Pulmonary artery endothelial cell (primary cell): ENCODE measurements around the gene PEF1. TPM values are rescaled to one million over a fixed set of nuclear protein-coding genes. Genes with fewer than 3 reads are reported as not detected.

ENCODE experiments used
- DNase-seq: peaks from one replicate; pipeline ENCODE4 v3.0.0-alpha.2; 2011; ENCODE audit warnings: low read depth, low spot score
- total RNA-seq: library from RNA; depleted of rRNA; stranded (reverse); fragments of >200 nt; gene quantifications from 2 replicates; pipeline ENCODE4 v1.2.3, GENCODE V29; 2014

The PEF1 gene
- total RNA-seq, 1 donor from 2014 or later = 99.4 TPM

DNA sequence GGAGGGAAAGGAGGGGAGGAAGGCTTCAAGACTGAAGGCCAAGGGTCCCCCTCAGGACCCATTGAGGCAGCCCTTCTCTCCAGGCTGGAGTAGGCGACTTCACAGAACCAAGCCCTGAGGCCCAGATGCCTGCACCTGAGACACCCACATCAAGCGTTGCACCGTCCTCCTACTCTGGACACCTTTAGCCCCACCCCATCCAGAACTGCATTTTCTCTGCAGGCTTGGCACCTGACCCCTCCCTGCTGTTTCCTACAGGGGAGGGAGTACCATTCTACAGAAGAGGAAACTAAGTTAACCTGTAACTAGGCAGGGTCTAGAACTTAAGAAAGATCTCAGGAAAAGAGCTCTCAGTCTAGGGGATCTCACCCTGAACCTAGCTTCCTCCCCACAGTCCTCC is 12.0 kb downstream of the PEF1 start:
- no peak for DNase-seq

DNA sequence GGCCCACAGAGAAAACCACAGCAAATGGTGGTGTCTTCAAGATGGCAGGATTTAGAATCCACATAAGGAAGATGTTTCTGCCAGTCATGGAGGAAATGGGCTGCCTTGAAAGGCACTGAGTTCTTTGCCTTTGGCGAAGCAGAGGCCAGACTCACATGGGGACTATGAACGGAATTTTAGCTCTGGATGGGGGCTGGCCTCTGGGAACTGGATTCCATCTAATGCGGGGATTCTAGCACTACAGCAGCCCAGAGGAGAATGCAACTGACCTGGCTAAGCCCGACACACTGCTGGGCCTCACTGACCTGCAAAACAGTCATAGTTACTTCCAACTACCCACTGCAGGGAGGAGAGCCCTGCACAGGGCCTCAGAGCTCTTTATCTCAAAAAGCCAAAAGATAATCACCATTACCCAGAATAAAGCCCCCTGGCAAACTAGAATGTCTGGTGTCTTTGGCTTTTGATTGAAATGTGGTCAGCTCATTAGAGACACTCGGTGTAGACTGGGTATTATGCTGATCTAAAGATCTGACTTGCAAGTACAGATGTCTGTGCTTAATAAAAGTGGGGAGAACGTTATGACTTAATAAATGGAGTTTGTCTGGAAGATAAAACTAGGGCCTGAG is 15.6 kb downstream of the PEF1 start:
- DNase-seq = no peak

DNA sequence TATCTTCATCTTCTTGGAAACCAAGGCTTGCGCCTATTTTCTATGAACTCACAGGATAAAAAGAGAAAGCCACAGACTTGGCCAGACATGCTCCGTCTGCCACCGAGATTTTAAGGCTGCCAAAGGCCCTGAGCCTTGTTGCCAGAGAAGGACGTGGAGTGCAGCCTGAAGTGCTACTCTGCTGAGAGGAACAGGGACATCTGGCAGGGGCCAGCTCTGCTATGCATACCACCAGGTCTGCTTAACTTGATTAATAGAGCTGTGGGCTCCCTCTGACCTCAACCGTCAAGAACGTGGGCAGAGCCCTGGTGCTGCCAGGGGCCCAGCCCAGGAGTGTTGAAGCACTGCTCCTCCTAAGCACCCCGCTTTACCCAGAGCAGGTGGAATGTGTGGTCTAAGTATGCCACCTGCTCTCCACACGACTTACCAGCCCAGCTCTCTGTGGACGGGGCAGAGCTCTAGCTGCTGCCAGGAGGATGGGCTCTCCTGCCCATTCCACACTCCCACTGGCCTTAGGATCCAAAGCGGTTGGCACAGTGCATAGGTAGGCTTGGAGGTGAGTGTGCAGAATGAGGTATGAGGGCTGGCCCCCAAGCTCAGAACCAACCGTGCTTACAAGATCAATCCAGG is 16.6 kb downstream of the PEF1 start:
- DNase-seq = no peak

DNA sequence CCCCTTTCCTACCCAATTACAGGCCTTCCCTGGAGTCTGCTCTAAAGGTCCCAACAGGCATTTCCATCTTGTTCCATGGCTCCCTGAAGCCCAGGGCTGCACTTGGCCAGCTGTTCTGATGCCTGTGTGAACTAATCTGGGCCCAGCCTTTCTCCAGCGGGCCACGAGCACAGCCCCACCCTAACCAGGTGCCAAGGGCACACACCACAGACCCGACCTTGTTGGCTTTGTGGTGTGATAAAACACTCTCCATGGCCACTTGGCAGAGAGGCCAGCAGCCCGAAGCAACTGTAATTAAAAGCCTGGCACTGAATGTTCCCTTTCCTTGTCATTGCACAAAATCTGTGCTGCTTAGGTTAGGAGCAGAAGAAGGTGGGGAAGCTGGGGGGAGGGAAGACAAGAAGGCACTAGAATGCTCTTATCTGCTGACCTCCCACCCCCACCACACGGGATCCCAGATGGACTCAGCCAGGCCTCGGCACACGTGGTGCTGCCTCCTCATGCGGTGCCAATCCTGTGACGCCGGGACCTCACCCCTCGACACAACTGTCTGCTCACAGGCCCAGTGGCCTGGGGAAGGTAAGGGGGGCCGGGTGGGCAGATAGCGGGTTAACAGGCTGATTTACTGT is 17.3 kb downstream of the PEF1 start:
- no peak for DNase-seq

- DNase-seq = no peak
Measured at GRCh38 chr1:31626223-31627207, 18.2 kb downstream of the PEF1 start.

DNA sequence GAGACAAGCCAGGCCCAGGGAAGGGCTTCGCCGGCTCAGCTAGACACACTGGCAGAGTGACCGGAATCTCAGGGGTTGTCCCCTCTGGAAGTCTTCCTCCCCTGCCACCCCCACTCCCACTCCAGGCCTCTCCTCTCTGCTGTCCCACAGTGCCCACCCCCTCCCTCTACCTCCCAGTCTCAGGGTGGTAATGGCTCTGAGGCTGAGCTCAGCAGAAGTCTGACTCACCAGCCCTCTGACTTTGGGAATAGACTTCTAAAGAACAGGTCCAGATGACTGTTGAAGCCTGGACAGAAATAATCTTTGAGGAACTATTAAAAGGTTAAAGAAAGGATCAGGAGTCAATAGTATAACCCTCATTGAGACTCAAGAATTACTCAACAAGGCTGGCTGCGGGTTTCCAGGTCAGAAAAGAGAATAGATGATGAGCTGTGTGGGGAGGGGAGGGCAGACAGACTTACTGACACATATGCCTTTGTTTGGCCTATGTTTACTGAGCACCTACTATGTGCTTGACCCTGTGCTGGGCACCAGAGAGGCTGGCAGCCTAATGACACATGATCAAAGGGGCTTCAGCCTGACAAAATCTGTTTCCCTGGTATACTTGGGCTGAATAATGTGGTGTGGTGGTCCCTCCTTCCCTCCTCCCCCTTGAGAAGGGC is 19.0 kb downstream of the PEF1 start:
- DNase-seq = no peak

DNA sequence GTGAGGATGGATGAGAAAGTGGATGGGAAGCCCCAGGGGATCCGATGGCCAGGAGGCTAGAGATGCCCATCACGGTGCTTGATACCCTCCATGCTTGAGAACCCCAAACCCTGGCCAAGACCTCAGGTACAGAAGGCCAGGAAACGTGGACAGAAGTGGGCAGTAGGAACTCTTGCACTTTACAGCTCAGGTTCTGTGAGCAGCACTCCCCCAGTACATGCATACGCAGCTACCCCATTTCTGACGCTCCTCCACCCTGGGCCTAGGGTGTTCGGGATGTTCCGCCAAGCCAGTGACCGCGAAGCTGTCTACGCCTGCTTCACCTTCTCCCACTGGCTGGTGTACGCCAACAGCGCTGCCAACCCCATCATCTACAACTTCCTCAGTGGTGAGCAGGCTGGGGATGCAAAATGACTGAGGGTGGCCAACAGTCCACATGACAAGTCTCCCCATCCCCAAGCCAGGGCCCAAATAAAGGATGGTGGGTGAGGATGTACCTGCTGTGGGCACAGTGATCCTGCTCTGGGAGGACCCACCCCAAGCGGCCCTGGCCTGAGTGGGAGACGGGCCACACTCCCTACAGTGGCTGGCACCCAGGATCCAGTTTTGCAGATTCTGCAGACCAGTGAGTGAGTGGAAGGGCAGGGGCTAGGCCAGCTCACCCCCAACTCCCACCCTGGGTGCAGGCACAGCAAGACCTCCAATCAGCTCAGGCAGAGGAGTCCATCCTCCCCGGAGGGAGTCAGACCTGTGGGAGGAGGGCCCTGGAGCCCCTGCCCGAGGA is 19.8 kb downstream of the PEF1 start:
- DNase-seq = no peak

DNA sequence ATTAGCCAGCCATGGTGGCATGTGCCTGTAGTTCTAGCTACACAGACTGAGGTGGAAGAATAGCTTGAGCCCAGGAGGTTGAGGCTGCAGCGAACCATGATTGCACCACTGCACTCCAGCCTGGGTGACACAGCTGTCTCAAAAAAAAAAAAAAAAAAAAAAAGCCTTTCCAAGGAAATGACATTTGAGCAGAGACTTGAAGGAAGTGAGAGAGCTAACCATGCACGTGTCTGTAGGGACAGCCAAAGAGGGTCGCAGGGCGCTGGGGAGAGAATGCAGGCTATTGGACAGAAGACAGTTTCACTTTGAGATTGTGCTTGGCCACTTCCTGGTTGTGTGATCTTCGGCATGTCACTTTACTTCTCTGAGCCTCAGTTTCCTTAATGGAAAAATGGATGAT is 20.4 kb downstream of the PEF1 start:
- DNase-seq = no peak

DNA sequence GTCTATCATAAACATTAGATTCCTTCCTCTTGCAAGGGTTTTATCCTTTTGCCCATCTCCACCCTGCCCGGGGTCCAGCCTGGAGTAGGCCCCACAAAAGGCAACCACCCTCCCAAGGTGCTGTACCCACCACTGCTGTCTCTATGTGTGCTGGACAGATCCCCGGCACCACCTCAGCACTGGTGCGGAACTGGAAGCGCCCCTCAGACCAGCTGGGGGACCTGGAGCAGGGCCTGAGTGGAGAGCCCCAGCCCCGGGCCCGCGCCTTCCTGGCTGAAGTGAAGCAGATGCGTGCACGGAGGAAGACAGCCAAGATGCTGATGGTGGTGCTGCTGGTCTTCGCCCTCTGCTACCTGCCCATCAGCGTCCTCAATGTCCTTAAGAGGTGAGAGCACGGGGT is 21.3 kb downstream of the PEF1 start:
- DNase-seq = no peak

DNA sequence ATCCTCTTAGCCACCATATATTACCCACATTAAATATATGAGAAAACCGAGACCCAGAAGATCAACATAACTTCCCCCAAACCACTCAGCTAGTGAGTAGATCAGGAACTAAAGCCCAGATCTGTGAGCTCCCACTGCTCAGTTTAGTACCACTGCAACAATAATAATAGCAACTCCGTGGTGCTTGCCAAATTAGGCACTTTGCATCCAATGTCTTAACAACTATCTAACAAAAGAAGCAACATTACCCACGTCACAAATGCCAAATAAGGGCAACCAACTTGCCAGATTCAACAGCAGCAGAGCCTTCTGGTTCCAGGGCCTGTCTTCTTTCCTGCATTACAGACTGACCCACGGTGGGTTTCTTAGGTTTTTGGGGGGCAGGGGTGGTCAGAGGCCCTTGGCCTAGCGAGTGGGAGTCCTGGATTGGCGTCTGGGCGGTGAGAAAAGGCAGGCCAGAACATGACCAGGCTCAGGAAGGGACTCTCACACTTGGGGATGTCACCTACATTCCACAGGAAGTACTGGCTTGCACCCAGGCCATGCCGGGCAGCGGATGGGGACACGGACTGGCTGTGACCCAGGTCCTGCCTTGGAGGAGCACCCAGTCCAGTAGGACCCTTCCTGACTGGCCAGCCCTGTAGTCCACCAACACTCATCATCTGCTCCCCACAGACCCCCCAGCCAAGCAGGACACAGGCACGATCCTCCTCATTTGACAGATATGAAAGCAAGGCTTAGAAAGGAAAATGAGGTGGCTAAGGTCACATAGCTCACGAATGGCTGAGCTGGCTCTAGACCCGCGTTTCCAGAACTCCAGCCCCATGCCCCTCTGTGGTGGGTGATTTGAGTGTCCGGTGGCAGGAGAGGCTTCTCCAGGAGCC is 22.6 kb downstream of the PEF1 start:
- DNase-seq = no peak

GRCh38 chr1:31621498-31621820 is 23.2 kb downstream of the PEF1 start:
- no peak for DNase-seq

GRCh38 chr1:31620631-31621497 is 23.8 kb downstream of the PEF1 start:
- DNase-seq = no peak

GRCh38 chr1:31618916-31619846 is 25.5 kb downstream of the PEF1 start:
- DNase-seq = no peak

DNA sequence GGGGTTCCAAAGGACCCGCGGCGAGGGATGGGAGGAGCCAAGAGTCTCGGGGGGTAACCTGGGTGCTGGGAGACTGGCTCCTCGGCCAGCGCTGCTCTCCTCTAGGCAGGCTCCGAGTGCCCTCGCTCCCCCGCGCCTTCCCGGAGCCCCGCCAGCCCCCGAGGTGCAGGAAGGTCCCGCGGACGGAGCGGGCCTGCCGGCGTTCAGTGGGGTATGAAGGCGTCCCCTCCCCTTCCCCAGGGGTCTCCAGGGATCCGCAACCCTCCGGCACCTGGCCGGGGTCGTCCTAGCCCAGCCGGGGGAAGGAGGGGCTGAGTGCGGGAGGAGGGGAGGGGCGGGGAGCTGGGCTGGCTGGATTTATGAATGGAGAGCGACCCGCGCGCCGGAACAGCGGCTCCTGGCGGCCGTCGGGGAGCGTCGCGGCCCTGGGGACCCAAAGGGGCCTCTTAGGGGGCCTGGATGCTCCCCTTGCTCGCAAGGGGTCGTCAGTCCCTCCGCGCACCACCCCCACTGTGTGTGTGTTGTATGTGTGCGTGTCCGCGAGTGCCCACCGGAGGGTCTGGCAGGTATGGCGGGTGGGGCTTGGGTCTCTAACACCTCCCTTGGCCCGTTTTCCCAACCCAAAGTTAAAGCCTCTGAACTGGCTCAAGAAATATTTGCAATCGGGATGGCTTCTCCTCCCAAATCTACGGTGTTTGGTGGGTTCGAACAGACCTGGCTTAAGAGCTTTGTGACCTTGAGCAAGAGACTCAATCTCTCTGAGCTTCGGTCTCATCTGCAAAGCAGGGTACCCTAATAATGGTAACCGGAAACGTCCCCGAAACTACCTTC is 26.5 kb downstream of the PEF1 start:
- no peak for DNase-seq

GRCh38 chr1:31617218-31617915 is 27.3 kb downstream of the PEF1 start, which contains the start of gene HCRTR1:
Gene HCRTR1, plus strand, starts transcription at chr1:31617689. Its CDS starts 1,504 bp downstream, at chr1:31619193.
- no peak for DNase-seq

- DNase-seq = no peak
Measured at GRCh38 chr1:31615939-31616338, 28.7 kb downstream of the PEF1 start.
